Neural progenitor cell (in vitro differentiated cells): ENCODE results near the gene SERBP1.
"Not testable (repeated sequence)": the region's sequence is repeated elsewhere in the genome, so short reads cannot be mapped to it uniquely, and the experiment has no call there.

ENCODE experiments used
- CTCF ChIP-seq: fragments of 200-600 bp; sonication (generic); IDR thresholded peaks from 2 replicates; pipeline ENCODE4 v1.5.1; 2017; ENCODE audit warnings: antibody characterized with exemption, mild to moderate bottlenecking
- EZH2 ChIP-seq: fragments of 200-600 bp; sonication (generic); IDR thresholded peaks from 2 replicates; pipeline ENCODE4 v1.6.1; 2017; ENCODE audit warnings: antibody characterized with exemption, mild to moderate bottlenecking, moderate library complexity

- not testable (repeated sequence) for TF ChIP-seq CTCF, EZH2
These were observed 12.5 kb downstream of the SERBP1 start for GRCh38 chr1:67417733-67418132.
